DND-41 (cell line): Measurements from ENCODE around the gene HTR3D.

ENCODE experiments used
- CTCF ChIP-seq: IDR thresholded peaks from 2 replicates; pipeline ENCODE4 v1.5.1; 2012; ENCODE audit warnings: borderline replicate concordance, low read length, moderate library complexity, mild to moderate bottlenecking; ENCODE audit not compliant: poor library complexity, severe bottlenecking; ENCODE audit errors: extremely low read depth
- EZH2 ChIP-seq: IDR thresholded peaks from 3 replicates; pipeline ENCODE4 v1.6.1; 2012; ENCODE audit warnings: borderline replicate concordance, low read depth, mild to moderate bottlenecking, moderate library complexity, low read length, inconsistent platforms; ENCODE audit not compliant: severe bottlenecking

DNA sequence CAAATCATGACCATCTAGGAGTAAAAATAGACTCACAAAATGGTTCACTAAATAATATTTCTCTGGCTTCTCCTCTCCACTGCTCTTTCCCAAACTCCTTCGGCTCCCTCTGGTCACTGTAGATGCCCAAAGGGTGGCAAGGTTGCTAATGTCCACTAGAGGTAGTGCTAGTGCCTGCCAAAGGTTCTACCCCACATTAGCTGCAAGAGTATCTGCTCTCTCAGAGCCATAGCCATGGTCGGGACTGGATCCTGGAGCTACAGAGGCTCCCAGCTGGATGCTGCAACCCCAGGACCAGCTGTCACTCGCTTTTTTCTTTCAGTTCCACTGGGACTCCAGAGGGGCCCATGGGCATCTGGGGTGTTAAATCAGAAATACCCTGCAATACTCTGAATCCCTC lies 8.5 kb downstream of the HTR3D start:
- TF ChIP-seq CTCF (no peak), EZH2 (no peak)
